ENCODE results near the gene EFNB2.

DNA sequence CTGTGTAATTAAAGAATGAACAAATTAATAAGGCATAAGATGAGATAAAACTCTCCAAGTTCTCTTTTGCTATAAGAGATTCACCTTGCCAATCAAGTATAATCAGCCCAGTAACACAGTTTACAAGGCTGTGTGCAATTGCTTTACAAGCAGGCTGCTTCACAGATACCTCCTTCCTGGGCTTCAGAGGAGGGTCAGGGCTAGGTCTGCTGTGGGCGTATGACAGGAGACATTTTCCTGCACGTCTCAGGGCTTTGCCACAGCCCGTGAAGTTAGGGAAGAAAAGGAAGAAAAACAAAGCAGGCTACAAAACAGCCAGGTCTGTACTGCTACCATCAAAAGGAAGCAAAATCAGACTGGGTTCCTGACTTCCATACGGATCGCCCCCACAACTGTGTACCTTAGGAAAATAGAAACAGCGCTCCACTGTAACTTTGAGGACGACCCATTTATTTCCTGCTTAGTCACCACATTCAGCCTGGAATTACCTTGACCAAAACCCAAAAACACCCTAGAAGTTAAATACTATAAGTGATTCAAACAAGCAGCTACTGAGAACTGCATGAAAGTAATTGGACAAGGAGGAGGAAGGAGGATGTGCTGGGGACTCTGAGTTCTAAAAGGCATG, 12.4 kb downstream of the EFNB2 start:
- TF ChIP-seq CTCF (IDR thresholded peaks at IDR 0.05 in 2 of 3, conservative IDR thresholded peaks at IDR 0.05 in 1 of 3; ENCODE audit: insufficient read depth in 2 of 3, low read depth in 1 of 3, low read length in 3 of 3) (no peak), SETDB1 (IDR thresholded peaks at IDR 0.05; ENCODE audit: low read length) (no peak), NFYB (IDR thresholded peaks at IDR 0.05; ENCODE audit: extremely low read depth, insufficient read length) (no peak), NEUROD1 (IDR thresholded peaks at IDR 0.05; ENCODE audit: borderline replicate concordance, low read depth, low read length, partially characterized antibody) (no peak), ZNF232 (CRISPR knock-in tag; IDR thresholded peaks at IDR 0.05) (no peak), MAX (CRISPR knock-in tag; IDR thresholded peaks at IDR 0.05) (no peak)
- TF ChIP-seq, protein P1, sequence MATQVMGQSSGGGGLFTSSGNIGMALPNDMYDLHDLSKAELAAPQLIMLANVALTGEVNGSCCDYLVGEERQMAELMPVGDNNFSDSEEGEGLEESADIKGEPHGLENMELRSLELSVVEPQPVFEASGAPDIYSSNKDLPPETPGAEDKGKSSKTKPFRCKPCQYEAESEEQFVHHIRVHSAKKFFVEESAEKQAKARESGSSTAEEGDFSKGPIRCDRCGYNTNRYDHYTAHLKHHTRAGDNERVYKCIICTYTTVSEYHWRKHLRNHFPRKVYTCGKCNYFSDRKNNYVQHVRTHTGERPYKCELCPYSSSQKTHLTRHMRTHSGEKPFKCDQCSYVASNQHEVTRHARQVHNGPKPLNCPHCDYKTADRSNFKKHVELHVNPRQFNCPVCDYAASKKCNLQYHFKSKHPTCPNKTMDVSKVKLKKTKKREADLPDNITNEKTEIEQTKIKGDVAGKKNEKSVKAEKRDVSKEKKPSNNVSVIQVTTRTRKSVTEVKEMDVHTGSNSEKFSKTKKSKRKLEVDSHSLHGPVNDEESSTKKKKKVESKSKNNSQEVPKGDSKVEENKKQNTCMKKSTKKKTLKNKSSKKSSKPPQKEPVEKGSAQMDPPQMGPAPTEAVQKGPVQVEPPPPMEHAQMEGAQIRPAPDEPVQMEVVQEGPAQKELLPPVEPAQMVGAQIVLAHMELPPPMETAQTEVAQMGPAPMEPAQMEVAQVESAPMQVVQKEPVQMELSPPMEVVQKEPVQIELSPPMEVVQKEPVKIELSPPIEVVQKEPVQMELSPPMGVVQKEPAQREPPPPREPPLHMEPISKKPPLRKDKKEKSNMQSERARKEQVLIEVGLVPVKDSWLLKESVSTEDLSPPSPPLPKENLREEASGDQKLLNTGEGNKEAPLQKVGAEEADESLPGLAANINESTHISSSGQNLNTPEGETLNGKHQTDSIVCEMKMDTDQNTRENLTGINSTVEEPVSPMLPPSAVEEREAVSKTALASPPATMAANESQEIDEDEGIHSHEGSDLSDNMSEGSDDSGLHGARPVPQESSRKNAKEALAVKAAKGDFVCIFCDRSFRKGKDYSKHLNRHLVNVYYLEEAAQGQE (IDR thresholded peaks at IDR 0.05; ENCODE audit: borderline replicate concordance), result no peak
- TF ChIP-seq, protein P1 (CRISPR knock-in tag; IDR thresholded peaks at IDR 0.05; ENCODE audit: low read depth), result no peak

Data from K562 (cell line).